ENCODE results near the gene WDR38.
A peak's percentile ranks its signal among the peaks of the same experiment; 100 is the strongest.

WDR38 gene, protein sequence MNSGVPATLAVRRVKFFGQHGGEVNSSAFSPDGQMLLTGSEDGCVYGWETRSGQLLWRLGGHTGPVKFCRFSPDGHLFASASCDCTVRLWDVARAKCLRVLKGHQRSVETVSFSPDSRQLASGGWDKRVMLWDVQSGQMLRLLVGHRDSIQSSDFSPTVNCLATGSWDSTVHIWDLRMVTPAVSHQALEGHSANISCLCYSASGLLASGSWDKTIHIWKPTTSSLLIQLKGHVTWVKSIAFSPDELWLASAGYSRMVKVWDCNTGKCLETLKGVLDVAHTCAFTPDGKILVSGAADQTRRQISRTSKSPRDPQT

DNA sequence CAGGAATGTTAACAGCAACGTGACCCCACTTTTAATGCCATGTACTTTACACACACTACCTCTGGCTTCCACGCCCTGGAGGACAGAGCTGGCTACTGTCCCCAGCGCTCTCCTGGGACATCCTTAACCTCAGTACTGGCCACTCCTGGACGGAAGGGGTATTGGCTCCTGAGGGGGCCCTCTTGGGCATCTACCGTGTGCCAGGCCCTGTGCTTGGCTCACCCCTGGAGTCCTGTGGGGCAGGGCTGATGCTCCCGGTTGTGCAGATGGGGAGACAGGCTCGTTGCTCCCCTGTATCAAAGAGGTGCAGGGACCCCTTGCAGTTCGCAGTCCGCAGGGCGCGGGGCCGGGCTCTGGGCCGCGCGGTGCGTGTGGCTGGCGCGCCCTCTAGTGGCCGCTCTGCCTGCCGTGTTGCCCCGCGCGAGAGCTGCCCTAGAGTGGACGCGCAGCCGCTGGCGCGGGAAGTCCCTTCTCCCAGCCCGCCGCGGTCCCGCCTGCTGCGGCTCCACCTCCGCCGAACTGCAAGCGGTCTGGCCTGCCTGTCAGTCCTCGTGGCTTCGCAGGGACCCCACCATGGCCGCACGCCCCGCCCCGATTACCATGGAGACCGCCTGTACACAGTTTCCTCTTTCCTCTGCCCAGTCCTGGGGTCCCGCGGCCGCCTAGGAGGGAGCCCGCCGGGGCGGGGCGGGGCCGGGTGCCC, at the start of gene WDR38:
WDR38 (plus strand) TSS at position 632 of the 703 bp plus-strand sequence. CDS start 72 bp downstream, outside the sequence.
- TF ChIP-seq, protein P1, sequence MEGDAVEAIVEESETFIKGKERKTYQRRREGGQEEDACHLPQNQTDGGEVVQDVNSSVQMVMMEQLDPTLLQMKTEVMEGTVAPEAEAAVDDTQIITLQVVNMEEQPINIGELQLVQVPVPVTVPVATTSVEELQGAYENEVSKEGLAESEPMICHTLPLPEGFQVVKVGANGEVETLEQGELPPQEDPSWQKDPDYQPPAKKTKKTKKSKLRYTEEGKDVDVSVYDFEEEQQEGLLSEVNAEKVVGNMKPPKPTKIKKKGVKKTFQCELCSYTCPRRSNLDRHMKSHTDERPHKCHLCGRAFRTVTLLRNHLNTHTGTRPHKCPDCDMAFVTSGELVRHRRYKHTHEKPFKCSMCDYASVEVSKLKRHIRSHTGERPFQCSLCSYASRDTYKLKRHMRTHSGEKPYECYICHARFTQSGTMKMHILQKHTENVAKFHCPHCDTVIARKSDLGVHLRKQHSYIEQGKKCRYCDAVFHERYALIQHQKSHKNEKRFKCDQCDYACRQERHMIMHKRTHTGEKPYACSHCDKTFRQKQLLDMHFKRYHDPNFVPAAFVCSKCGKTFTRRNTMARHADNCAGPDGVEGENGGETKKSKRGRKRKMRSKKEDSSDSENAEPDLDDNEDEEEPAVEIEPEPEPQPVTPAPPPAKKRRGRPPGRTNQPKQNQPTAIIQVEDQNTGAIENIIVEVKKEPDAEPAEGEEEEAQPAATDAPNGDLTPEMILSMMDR (IDR thresholded peaks at IDR 0.05; ENCODE audit: low read depth, low read length, missing control alignments): peak; percentile 87
- in situ Hi-C loops (cut with HindIII; ENCODE audit: low pct_ligation_motif_present, low sequenced_read_pairs): no loop called here
- Histone ChIP-seq H3K27me3 (replicated peaks) (no peaks in the 10 kb centered on the region), H3K4me3 (ENCODE audit: low read depth, low read length) (peak within 1 kb of the TSS; percentile 54), H3K36me3 (replicated peaks) (peaks cover 19% of the 10 kb centered on the region), H3K27ac (no peak within 1 kb of the TSS)
- no peak for DNase-seq

DNA sequence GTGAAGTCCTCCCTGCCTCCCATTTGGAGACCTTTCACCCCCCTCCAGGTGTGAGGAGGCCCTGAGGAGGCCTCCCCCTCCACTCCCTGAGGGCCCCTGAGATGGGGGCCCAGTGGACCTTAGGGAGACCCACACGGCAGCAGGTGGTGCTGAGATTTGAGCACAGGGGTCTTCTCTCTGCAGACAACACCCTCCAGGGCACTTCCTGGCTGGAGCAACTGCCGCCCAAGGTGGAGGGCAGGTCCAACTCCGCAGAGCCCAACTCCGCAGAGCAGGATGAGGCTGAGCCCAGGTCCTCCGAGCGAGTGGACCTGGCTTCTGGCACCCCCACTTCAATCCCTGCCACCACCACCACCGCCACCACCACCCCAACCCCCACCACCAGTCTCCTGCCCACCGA, 49.3 kb upstream of the WDR38 start:
- H3K4me3 ChIP-seq (ENCODE audit: low read depth, low read length): no peak overlapping the region
- TF ChIP-seq, protein P1 (IDR thresholded peaks at IDR 0.05; ENCODE audit: low read depth, low read length, missing control alignments): no peak
- no peaks in the 10 kb centered on the region for H3K36me3 ChIP-seq (replicated peaks)
- no peaks in the 10 kb centered on the region for H3K27me3 ChIP-seq (replicated peaks)
- no peak for DNase-seq
- in situ Hi-C loops (cut with HindIII; ENCODE audit: low pct_ligation_motif_present, low sequenced_read_pairs): no loop called here
- no peak overlapping the region for H3K27ac ChIP-seq

DNA sequence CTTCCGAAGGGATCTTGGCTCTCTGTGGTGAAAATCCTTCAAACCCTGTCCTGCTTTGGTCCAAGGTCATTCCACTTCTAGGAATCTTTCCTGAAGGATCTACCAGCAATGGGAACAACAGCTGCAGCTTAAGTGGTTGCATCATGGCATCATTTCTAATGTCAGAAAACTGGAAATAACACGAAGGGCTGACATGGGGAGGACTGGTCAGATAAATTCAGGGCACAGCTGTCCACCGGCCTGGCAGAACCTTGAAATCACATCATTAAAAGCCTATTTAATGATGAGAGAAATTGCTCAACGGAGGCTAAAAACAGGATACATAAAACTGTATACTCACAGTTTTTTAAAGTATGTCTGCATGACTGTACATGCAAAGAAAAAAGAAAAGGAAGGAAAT, 48.1 kb upstream of the WDR38 start:
- in situ Hi-C loops (cut with HindIII; ENCODE audit: low pct_ligation_motif_present, low sequenced_read_pairs): no loop called here
- no peaks in the 10 kb centered on the region for H3K27me3 ChIP-seq (replicated peaks)
- no peak overlapping the region for H3K27ac ChIP-seq
- H3K36me3 ChIP-seq (replicated peaks): no peaks in the 10 kb centered on the region
- TF ChIP-seq, protein P1 (IDR thresholded peaks at IDR 0.05; ENCODE audit: low read depth, low read length, missing control alignments): no peak
- DNase-seq: no peak
- no peak overlapping the region for H3K4me3 ChIP-seq (ENCODE audit: low read depth, low read length)

DNA sequence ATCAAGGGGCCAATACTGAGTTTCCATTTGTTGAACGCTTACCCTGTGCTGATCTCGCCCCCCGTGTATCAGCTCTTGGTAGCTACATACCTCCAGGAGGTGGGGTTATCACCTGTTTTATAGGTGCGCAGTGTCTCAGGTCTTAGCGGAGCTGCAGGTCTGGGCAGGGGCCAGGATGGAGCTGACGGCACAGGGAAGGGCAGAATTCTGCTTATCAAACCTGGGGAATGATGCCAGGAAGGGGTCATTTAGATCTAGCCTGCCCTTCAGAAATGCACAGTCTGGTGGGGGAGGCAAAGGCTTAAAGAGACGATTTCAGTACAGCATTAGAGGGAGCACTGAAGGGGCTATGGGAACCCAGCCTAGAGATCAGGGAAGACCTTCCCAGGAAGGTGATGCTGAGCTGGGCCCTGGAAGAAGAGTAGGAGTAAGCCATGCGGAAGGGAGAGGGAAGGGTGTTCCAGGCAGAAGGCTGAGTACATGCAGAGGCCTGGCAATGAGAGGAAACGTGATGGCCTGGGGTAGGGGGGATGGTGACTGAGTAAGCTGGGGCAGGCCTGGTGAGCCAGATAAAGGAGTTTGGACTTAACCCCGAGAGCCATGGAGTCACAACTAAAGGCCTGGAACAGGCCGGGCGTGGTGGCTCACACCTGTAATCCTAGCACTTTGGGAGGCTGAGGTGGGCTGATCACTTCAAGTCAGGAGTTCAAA, 44.9 kb upstream of the WDR38 start:
- in situ Hi-C loops (cut with HindIII; ENCODE audit: low pct_ligation_motif_present, low sequenced_read_pairs): no loop called here
- H3K4me3 ChIP-seq (ENCODE audit: low read depth, low read length): no peak overlapping the region
- TF ChIP-seq, protein P1 (IDR thresholded peaks at IDR 0.05; ENCODE audit: low read depth, low read length, missing control alignments): no peak
- no peaks in the 10 kb centered on the region for H3K36me3 ChIP-seq (replicated peaks)
- no peak for DNase-seq
- no peak overlapping the region for H3K27ac ChIP-seq
- no peaks in the 10 kb centered on the region for H3K27me3 ChIP-seq (replicated peaks)

DNA sequence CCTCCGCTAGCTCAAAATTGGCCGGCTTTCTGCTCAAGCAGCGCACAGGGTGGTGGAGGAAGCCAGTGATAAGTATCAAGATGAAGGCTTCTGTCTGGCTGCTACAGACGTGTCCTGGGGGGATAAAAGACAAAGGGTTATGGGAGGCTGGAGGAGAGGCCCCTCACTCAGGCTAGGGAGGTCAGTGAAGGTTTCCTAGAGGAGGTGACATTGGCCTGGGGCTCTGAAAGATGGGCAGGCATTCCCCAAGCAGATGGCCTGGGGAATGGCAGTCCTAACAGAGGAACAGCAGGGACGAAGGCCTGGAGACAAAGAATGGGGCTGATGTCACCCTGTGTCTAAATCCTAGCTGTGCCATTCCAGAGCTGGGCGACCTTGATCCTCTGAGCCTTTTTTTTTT, 44.0 kb upstream of the WDR38 start:
- no peak for DNase-seq
- no peaks in the 10 kb centered on the region for H3K36me3 ChIP-seq (replicated peaks)
- no peak overlapping the region for H3K27ac ChIP-seq
- TF ChIP-seq, protein P1 (IDR thresholded peaks at IDR 0.05; ENCODE audit: low read depth, low read length, missing control alignments): no peak
- in situ Hi-C loops (cut with HindIII; ENCODE audit: low pct_ligation_motif_present, low sequenced_read_pairs): no loop called here
- H3K27me3 ChIP-seq (replicated peaks): no peaks in the 10 kb centered on the region
- no peak overlapping the region for H3K4me3 ChIP-seq (ENCODE audit: low read depth, low read length)

All from brain microvascular endothelial cell (primary cell).